NCI-H345 (cell line): ENCODE data around the gene EXOC3L1.

ENCODE experiments used
- DNase-seq: peaks from one replicate; lab custom pipeline; 2025; lab: John Stamatoyannopoulos, UW

Gene EXOC3L1

DNA sequence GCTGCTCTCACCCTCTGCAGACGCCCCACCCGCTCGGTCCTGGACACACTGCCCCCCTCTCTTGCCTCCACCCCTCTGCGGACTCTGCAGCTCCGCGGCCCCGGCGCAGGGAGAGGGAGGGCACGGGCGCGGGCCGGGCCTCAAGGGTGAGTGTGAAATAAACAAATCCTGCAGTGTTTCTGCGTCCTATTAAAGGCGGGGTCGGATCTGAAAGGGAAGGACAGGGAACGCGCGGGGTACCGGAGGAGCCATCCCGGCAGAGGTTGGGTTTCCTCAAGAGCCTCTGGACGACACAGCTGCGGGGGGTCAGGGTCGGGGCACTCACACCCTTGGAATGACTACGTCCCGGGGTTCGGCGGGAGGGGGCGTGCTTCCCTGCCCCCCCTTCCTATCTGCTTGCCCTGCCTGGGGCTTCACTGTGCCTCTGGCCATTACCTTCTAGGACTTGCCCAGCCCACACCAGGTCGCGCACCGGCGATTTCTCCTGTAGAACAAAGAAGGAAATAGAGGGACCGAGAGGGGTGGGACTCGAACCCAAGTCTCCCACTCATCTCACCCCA is 25.9 kb downstream of the EXOC3L1 start:
- no peak for DNase-seq

DNA sequence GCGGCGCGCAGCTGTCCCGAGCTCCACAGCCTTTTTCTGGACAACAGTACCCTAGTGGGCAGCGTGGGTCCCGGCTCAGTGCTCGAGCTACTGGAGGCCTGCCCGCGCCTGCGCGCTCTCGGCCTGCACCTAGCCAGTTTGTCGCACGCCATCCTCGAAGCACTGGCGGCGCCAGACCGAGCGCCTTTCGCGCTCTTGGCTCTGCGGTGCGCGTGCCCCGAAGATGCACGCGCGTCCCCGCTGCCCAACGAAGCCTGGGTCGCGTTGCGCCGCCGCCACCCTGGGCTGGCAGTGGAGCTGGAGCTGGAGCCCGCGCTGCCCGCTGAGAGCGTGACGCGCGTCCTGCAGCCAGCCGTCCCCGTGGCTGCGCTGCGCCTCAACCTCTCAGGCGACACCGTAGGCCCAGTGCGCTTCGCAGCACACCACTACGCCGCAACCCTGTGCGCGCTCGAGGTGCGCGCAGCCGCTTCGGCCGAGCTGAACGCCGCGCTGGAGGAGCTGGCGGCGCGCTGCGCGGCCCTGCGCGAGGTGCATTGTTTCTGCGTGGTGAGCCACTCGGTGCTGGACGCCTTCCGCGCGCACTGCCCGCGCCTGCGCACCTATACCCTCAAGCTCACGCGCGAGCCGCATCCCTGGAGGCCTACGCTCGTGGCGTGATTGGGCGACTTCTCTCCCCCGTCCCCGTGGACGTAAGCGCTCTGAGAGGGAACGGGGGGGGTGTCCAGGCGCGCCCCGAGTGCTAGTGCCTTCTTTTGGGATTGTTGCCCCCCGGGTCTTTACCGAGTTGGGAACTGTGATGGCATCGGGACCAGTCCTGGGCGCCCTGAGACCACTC is 26.6 kb downstream of the EXOC3L1 start:
- peak; percentile 84 for DNase-seq

DNA sequence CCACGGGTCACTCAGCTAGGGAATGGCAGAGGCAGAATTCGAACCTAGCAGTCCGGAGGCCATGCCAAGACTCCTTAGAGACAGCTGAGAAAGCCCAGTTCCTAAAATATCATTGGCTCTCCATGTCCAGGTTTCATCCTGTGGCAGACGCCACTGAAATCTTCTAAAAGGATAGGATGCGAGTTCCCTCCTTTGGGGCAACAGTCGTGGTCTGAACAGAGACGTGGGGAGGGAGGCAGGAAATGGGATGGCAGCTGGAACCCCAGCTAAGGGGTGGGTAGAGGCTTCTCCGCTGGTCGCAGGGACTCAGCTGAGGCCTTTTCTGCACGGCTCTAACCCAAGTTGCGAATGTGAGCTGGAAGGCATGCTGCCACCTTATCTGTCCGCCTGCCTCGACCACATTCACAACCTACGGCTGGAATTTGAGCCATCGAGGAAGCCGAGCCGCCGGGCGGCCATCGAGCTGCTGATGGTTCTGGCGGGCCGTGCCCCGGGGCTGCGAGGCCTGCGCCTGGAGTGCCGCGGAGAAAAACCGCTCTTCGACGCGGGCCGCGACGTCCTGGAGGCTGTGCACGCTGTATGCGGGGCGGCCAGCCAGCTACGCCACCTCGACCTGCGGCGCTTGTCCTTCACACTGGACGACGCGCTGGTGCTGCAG is 27.3 kb downstream of the EXOC3L1 start:
- DNase-seq = no peak

DNA sequence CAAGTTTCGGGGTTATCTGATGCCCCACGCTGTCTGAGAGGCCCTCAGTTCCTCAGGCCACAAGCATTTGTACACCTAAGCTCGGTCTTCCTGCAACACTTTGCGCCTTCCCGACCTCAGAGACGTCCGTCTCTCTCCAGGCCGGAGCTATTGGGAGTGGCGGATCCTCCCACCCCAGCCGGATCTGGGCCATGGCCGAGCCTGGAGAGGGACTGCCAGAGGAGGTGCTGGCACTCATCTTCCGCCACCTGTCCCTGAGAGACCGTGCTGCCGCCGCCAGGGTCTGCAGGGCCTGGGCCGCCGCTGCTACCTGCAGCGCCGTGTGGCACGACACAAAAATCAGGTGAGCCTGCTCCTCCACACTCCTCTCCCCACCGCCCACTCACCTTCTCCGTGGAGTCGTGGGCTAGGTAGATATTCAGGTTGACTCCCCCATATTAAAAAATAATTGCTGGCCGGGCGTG is 28.3 kb downstream of the EXOC3L1 start:
- no peak for DNase-seq

DNA sequence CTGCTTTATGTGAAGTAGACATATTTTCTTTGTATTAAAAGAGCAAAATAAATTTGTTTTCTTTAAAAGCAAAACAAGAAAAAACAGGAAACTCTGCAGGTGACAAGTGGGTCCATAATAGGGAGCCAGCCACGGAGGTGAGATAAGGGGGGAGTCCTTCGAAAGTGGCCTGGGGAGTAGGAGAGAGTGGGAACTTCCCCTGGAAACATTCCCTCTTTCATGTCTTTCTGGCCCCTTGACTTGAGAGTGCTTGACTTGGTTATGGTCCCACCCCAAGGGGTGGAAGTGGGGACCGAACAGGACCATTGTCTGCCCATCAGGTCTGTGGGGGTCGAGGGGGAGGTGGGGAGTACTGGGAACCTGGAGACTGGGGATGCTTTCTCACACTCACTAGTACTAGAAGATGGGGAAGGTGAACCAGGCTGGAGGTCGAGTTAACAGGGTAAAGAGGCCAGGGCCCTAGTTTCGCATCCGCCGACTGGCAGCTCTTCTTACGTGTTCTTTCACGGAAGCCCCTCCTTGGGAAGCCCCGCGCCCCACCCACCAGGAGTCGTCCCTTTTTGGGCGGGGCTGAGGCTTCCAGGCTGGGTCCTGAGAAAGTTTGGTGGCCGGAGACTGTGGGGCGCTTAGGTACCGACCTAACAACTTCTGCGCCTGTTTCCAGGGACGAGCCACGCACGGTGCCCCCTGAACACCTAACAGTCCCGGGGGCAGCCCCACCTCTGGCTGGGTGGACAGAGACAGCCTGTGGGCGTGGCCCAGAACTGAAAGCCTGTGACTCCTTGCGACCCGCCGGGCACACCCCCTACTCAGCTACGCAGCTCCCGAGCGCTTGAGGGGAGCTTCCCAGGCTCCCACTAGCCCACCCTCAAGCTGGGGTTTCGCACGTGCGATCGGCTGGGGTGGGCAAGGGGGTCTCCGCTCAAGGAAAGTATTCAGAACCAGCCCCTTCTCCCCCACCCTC is 31.0 kb downstream of the EXOC3L1 start:
- peak; percentile 10 for DNase-seq

DNA sequence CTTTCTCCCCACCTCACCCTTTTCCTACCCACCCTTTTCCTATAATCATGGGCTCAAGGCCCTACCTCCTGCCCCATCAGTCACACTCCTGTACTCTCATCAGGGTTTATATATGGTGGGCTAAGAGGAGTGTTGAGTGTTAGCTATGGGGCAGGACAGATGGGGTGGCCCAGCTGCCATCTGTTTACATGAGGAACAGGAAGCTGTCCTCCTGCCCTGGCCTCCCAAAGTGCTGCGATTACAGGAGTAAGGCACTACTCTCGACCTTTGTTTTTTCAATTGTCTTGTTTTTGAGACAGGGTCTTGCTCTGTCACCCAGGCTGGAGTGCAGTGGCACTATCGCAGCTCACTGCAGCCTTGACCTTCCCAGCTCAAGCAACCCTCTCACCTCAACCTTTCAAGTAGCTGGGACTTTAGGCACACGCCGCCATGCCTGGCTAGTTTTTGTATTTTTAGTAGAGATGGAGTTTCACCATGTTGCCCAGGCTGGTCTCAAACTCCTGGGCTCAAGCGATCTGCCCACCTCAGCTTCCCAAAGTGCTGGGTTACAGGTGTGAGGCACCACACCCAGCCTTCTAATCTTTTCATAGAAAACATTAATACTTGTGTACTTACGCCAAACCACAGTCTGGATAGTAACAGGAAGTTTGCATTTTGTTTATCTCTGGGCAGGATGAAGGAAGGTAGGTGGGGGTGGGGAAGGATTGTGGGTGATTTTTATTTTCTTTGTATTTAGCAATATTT is 31.9 kb downstream of the EXOC3L1 start:
- DNase-seq = no peak

DNA sequence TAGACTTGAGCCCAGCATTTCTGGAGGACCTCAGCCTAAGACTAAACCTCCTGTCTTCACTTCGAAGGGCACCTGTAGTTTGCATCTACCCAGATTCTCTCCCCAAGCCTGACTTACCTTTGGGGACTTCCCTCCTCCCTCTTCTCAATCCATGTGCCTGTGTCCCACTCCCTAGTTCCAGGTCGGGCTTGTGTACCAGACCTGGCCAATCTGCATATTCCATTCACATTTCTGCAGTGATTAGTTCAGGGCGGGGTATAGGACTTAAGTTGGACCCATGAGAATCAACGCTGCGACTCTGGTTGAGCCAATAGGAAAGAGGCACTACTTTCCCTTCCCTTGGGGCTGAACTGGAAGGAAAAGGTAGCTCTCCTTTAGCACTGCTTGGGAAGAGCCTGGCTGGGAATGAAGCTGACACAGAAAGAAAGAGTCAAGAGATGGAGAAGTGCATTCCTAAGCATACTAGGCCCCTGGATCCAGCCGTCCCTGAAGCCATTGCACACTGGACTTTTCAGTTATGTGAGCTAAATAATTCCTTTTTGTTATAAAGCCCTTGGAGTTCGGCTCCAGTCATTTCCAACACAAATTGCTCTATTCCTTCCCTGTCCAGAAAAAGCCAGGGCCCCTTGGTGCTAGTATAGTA is 32.7 kb downstream of the EXOC3L1 start:
- DNase-seq = no peak

DNA sequence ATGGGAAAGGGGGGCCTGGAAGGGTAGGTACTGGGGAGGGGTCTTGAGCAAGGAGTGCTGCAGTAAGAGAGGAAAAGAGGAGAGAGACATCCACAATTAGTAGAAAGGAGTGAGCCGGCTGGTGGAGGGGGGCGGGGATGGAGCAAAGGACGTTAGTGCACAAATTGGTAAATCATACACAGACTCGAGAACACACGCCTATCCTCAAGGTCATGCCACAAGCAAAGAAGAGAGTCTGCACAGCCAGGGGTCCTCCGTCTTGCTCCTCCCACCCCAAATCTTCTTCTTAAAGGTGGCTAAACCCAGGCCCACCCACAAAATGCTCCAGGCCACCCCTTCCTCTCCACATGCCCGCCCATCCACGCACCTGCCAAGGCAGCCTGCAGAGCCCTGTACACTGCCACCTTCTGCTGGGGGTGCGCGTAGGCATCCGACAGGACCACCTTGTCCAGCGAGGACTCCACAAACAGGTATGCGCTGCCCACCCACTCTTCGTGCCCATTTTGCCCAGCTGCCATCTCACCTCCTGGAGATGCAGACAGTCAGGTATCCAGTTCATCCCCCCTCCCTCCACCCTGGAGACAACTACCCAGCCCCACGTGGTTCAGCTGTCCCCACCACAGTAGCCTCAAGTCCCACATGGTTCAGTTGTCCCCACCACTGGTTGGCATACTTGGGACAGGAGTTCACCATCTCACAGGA is 33.6 kb downstream of the EXOC3L1 start:
- DNase-seq = no peak

DNA sequence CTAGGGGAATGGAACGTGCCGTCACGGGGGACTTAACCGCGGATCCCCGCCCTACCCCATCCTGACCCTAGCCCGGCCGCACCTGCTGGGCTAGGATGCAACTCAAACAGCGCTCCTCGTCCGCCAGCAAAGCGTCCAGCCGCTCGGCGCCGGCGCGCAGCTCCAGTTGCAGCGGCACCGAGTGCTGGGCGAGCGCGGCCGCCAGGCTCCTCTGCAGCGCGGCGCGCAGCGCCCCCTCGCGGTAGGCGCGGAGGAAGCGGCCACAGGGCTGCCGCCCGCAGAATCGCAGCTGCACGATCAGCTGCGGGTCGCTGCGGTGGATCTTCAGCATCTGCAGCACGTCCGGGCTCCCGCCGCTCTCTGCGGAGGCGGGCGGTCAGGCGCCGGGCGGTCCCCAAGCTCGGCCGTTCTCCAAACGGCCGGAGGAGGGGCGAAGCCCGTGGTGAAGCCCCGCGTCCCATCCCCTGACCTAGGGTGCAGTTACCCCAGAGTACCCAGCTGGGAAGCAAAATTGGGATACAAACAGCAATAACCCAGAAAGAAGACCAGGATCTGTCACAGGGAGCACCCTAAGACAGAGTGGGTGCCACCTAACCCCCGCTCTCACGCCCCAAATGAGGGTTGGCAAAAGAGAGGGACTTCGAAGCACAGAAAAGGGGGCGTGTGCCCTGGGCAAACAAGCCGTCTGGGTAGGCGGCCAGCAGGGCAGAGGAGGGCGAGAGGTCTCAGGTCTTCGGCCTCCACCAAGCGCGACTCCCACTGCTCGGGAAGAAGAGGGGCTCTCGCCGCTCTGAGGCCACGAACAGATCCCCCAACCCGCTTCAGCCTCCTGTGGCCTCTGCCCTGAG is 34.4 kb downstream of the EXOC3L1 start:
- peak; percentile 69 for DNase-seq

DNA sequence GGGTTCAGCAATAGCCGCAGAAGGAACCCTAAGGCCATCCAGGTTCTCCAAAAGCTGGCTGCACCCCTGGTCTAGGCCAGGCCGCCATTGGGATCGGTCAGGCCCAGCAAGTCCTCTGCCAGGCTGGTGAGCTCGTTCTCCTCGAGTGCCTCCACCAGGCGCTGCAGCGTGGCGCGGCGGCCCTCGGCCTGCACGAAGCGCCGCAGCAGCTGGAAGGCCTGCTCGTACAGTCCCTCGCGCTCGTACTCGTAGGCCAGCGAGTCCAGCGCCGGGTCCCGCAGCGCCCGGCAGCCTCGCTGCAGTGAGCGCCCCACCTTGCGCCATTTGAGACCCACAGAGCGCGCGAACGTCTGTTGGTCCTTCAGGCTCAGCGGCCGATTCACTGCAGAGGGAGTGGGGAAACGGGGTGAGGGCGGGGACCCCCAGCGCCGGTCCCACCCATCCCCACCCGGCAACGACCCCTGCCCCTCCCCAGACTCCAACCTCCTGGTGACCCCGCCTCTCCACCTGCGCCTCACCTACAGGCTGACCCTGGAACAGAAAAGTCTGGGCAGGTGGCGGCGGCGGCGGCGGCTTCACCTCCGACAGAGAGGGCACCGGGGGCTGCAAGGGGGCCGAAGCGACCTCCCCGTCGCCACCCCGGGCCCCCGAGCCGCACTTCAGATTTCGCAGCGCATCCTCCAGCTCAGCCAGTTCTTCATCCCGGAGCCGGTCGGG is 35.2 kb downstream of the EXOC3L1 start:
- DNase-seq = no peak

DNA sequence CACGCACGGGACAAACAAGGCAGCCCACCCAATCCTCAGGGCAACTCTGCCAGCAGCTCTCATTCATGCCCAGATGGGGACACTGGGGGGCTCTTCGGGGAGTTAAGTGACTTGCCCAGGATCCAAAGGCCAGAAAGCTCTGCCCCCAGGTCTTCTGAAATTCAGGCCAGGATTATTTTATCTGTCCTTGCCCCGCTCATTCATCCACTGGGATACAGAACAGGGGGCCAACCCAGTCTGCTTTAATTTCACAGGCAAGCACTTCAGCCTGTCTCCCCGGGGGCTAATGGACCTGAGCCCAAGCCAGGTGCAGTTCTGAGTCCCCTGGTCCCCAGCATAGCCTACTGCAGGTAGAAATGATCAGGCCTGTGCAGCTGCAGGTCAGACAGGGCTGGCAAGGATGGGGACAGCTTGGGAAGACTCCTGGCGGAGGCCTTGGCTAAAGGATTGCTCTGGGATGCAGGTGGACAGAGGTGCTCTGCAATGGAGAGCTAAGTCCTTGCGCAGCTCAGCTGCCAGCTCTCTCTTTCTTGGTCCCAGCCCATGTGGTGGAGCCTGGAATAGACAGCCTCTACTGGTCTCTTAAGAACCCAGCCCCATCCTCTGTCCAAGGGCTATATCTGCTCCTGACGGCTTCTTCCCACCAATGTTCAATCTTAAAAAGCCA is 38.4 kb downstream of the EXOC3L1 start:
- DNase-seq = no peak

DNA sequence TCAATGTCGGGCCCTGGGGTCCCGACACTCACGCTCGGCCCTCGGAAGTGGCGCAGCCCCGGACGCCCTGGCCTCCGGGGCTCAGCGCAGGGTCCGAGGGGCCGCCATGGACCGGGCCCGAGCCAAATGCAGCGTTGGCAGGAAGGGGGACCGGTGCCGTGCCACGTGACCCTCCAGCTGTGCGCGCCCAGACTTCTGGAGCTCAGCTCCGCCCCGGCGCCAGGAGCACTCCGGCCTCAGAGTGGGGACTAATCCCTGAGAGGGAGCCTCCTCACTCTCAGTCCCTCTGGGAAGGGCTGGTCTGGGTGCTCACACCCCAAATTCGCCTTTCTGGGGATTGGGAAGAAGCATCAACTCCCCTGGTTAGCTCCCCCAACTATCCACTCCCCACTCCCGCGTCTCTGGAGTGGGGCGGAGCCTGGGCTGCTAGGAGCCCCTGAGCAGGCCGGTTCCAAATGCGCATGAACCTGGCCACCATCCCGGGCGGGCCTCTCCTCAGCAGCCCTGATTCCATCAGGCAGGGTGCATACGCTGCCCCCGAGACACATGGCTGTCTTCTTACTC is 39.0 kb downstream of the EXOC3L1 start, which contains the start of gene B3GNT9:
TSS of gene B3GNT9 (minus strand) at position 166 of the 564 bp plus-strand sequence. CDS start 513 bp downstream, outside the sequence.
- DNase-seq = peak; percentile 58

DNA sequence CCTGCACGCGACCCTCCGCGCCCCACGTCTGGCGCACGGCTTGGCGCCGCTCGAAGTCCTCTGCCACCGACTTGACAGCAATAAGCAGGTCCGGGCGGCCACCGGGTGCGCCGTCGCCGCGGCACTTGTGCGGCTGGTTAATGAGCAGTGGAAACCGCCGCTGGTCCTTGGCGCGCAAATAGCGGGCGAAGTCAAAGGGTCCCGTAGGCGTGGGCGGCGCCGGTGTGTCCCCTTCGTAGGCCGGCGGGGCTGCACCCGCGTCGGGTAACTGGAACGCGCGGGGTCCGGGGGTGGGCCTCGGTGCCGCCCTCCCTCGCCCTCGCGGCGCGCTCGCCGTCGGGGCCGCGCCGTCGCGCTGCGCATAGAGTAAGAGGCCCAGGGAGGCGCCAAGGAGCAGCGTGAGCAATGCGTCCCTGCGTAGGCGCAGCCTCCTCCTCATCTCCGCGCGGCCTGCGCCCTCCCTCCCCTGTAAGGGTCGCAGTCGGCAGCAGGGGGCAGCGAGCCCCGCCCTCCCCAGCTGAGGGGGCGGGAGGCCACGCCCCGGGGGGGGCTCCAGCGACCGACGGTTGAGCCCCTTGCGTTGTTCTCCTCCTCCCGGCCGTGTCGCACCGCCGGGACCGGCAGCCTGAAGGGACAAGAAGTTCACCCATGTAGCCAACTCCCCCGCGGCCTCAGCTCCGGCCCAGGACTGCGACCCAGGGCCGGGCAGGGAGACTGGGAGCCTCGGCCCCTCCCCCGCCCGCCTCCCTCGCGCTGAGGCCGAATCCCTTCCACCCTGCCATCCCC is 39.7 kb downstream of the EXOC3L1 start:
- DNase-seq = peak; percentile 39

DNA sequence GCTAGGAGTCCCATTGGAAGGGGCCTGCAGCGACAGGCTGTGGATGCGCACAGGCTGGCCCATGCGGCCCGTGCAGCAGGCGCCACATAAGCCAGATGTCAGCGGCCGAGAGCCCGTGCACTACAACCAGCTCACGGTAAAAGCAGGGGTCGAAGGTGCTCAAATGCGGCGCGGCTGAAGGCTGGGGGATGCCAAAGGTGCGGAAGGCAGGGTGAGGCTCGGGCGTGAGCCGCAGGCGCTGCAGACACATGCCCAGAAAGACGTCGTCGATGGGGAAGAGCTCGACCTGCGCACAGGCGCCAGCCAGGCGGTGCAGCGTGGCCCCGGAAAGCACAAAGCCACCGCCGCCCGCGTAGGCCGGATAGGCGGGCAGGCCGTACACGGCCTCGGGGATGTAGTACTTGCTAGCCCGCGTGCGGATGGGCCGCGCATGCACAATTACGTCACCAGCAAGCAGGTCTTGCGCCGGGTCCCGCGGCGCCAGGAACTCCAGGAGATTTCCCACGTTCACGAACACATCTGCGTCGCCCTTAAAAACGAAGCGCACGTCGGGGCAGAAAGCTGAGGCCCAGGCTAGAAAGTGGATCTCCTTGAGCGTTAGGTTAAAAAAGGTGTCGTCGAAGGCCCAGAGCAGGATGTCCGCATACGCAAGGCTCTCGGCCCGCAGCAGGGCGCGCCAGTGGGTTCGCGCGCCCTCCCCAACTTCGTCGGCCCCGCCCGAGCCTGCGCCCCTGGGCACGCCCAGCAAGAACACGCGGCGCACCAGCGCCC is 40.5 kb downstream of the EXOC3L1 start:
- no peak for DNase-seq

DNA sequence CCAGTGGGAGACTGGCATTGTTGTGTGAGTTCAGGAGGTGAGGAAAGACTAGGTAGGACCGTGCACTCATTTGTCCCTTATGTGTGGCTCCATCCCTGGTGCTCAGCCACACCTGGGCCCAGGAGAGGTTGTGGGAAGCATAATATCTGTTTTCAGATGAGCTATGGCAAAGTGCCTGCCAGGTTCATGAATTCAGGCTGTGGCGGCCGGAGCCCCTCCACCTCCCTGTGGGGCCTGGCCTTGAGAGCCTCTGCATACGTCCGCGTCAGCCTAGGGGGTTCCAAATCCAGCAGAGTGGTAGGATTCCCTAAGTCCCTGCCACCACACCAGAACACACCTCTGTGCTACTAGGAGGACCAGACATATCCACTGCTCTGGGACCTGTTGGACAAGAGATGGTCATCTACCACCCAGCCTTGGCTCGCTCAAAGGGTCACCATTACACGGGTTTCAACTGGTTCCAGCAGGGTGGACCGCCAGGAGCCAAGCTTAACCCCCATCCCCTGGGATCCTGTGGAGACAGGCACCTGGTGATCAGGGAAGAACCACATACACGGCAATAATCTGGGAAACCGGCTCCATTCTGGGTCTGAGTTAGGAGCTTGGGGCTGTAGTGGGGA is 41.2 kb downstream of the EXOC3L1 start:
- no peak for DNase-seq
